ENCODE results near the gene PCBD1. TPM values are rescaled to one million over a fixed set of nuclear protein-coding genes. Genes with fewer than 3 reads are reported as not detected.
"Not testable (repeated sequence)": the region's sequence is repeated elsewhere in the genome, so short reads cannot be mapped to it uniquely, and the experiment has no call there.

Gene PCBD1
- total RNA-seq, 2 donors from 2014 or later = 87.4 to 121 TPM

- Histone ChIP-seq H3K27ac (no peak overlapping the region), H3K4me3 (no peak overlapping the region), H3K27me3 (replicated peaks; ENCODE audit: insufficient read depth) (no peaks in the 10 kb centered on the region), H3K4me1 (replicated peaks) (no peaks in the 10 kb centered on the region), H3K36me3 (no peaks in the 10 kb centered on the region), H3K9me3 (no peaks in the 10 kb centered on the region)
- intact Hi-C loops (cut with DNase I) = loop anchor here (2.0 kb wide), 2 partner anchors 285 to 361 kb away; no protein-coding TSS in a partner anchor
- no peak for DNase-seq (ENCODE audit: low spot score)
- TF ChIP-seq CTCF (IDR thresholded peaks at IDR 0.05) (no peak), POLR2A (IDR thresholded peaks at IDR 0.05) (no peak), POLR2AphosphoS5 (IDR thresholded peaks at IDR 0.05) (no peak)
- 78% methylated on average over 8 of the region's 8 CpGs for WGBS
Observed at GRCh38 chr10:70923696-70924095, 35.3 kb upstream of the PCBD1 start.

GRCh38 chr10:70921285-70921684, 32.9 kb upstream of the PCBD1 start:
- 88% methylated on average over 1 of the region's 1 CpG for WGBS

GRCh38 chr10:70920519-70920918, 32.2 kb upstream of the PCBD1 start:
- Histone ChIP-seq H3K4me3 (no peak overlapping the region), H3K27me3 (replicated peaks; ENCODE audit: insufficient read depth) (no peaks in the 10 kb centered on the region), H3K9me3 (no peaks in the 10 kb centered on the region), H3K4me1 (replicated peaks) (no peaks in the 10 kb centered on the region), H3K36me3 (no peaks in the 10 kb centered on the region), H3K27ac (no peak overlapping the region)
- intact Hi-C loops (cut with DNase I) = no loop called here
- TF ChIP-seq POLR2AphosphoS5 (IDR thresholded peaks at IDR 0.05) = no peak
- no peak for TF ChIP-seq CTCF (IDR thresholded peaks at IDR 0.05)
- no peak for TF ChIP-seq POLR2A (IDR thresholded peaks at IDR 0.05)
- DNase-seq (ENCODE audit: low spot score) = peak; percentile 38
- WGBS = 39% methylated on average over 4 of the region's 4 CpGs

More at GRCh38 chr10:70921285-70921684, 32.9 kb upstream of the PCBD1 start:
- H3K4me1 ChIP-seq (replicated peaks) = no peaks in the 10 kb centered on the region
- no peak overlapping the region for H3K4me3 ChIP-seq
- no peaks in the 10 kb centered on the region for H3K36me3 ChIP-seq
- no peak overlapping the region for H3K27ac ChIP-seq
- intact Hi-C loops (cut with DNase I) = no loop called here
- no peaks in the 10 kb centered on the region for H3K9me3 ChIP-seq
- no peak for DNase-seq (ENCODE audit: low spot score)
- H3K27me3 ChIP-seq (replicated peaks; ENCODE audit: insufficient read depth) = no peaks in the 10 kb centered on the region
- TF ChIP-seq POLR2AphosphoS5 (IDR thresholded peaks at IDR 0.05) (no peak), POLR2A (IDR thresholded peaks at IDR 0.05) (no peak)

DNA sequence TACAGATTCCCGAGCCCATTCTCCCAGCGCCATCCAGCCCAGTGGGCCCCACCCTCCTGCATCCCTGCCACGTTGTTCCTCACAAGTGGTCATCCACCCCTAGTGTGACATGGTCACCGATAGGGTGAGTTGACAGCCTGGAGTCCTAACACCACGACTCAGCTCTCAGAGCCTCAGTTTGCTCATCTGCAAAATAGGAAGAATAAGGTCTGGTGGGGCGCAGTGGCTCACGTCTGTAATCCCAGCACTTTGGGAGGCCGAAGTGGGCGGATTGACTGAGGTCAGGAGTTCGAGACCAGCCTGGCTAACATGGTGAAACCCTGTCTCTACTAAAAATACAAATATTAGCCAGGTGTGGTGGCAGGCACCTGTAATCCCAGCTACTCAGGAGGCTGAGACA, 31.5 kb upstream of the PCBD1 start:
- H3K36me3 ChIP-seq; H3K4me1 ChIP-seq (replicated peaks); intact Hi-C loops (cut with DNase I); DNase-seq (ENCODE audit: low spot score); H3K4me3 ChIP-seq; H3K27me3 ChIP-seq (replicated peaks; ENCODE audit: insufficient read depth); H3K9me3 ChIP-seq; H3K27ac ChIP-seq: not testable (repeated sequence)
- 91% methylated on average over 10 of the region's 10 CpGs for WGBS

- no peaks in the 10 kb centered on the region for H3K27me3 ChIP-seq (replicated peaks; ENCODE audit: insufficient read depth)
- no peaks in the 10 kb centered on the region for H3K9me3 ChIP-seq
- intact Hi-C loops (cut with DNase I) = no loop called here
- no peak for DNase-seq (ENCODE audit: low spot score)
- TF ChIP-seq CTCF (IDR thresholded peaks at IDR 0.05) (no peak), POLR2A (IDR thresholded peaks at IDR 0.05) (no peak), POLR2AphosphoS5 (IDR thresholded peaks at IDR 0.05) (no peak)
- no peak overlapping the region for H3K4me3 ChIP-seq
- H3K27ac ChIP-seq = no peak overlapping the region
- H3K36me3 ChIP-seq = no peaks in the 10 kb centered on the region
- no peaks in the 10 kb centered on the region for H3K4me1 ChIP-seq (replicated peaks)
- 56% methylated on average over 22 of the region's 22 CpGs for WGBS
Observed at GRCh38 chr10:70918851-70919530, 30.6 kb upstream of the PCBD1 start.

- Histone ChIP-seq H3K4me1 (replicated peaks) (no peaks in the 10 kb centered on the region), H3K27me3 (replicated peaks; ENCODE audit: insufficient read depth) (no peaks in the 10 kb centered on the region), H3K27ac (no peak overlapping the region), H3K36me3 (no peaks in the 10 kb centered on the region), H3K9me3 (no peaks in the 10 kb centered on the region), H3K4me3 (no peak overlapping the region)
- intact Hi-C loops (cut with DNase I) = no loop called here
- no peak for TF ChIP-seq CTCF (IDR thresholded peaks at IDR 0.05)
- no peak for TF ChIP-seq POLR2AphosphoS5 (IDR thresholded peaks at IDR 0.05)
- TF ChIP-seq POLR2A (IDR thresholded peaks at IDR 0.05) = no peak
- DNase-seq (ENCODE audit: low spot score) = no peak
- 78% methylated on average over 8 of the region's 10 CpGs for WGBS
Observed at GRCh38 chr10:70917635-70918034, 29.3 kb upstream of the PCBD1 start.
